Activated T-cell treated with anti-CD3 and anti-CD28 coated beads for 48 hours (primary cell): ENCODE results near the gene PDIA4.
A peak's percentile ranks its signal among the peaks of the same experiment; 100 is the strongest.
"Not testable (repeated sequence)": the region's sequence is repeated elsewhere in the genome, so short reads cannot be mapped to it uniquely, and the experiment has no call there.

Experiments
- DNase-seq: peaks from one replicate; pipeline ENCODE4 v3.0.0-alpha.2; 2020; ENCODE audit warnings: low read depth

PDIA4 gene, protein sequence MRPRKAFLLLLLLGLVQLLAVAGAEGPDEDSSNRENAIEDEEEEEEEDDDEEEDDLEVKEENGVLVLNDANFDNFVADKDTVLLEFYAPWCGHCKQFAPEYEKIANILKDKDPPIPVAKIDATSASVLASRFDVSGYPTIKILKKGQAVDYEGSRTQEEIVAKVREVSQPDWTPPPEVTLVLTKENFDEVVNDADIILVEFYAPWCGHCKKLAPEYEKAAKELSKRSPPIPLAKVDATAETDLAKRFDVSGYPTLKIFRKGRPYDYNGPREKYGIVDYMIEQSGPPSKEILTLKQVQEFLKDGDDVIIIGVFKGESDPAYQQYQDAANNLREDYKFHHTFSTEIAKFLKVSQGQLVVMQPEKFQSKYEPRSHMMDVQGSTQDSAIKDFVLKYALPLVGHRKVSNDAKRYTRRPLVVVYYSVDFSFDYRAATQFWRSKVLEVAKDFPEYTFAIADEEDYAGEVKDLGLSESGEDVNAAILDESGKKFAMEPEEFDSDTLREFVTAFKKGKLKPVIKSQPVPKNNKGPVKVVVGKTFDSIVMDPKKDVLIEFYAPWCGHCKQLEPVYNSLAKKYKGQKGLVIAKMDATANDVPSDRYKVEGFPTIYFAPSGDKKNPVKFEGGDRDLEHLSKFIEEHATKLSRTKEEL

DNA sequence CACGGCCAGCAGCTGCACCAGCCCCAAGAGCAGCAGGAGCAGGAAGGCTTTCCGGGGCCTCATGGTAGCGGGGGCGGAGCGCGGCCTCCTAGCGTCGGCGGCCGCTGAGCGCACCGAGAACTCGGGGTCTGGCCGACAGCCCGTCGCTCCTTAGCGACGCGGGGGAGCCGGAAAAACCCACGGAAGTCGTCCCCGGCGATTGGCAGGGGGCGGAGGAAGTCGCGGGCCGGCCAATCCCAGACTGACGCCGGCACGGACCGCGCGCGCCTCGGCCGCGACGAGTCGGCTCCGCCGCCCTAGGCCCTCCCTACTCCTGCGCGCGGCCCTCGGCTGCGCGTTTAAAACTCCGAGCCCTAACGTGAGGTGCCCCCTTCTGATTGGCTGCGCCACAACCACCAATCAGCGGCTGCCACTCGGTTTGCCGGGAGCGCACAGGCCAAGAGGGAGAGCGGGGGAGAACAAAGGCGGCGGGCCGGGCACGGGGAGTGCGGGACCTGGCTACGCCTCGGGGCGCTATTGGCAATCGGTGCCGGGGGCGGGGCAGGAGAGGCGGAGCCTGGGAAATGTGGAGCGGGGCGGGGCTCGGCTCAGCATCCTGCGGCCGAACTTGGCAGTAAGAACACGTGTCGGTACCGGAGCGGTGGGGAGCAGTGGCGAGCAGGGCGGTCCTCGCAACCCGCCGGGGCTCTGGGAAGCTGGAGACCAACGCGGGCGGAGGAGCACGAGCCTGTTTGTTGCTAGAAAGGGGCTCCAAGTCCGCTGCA lies at the start of gene PDIA4:
PDIA4 (minus strand) TSS at position 160 of the 764 bp plus-strand sequence; CDS start at position 63, 97 bp downstream.
- peak; percentile 100 for DNase-seq

DNA sequence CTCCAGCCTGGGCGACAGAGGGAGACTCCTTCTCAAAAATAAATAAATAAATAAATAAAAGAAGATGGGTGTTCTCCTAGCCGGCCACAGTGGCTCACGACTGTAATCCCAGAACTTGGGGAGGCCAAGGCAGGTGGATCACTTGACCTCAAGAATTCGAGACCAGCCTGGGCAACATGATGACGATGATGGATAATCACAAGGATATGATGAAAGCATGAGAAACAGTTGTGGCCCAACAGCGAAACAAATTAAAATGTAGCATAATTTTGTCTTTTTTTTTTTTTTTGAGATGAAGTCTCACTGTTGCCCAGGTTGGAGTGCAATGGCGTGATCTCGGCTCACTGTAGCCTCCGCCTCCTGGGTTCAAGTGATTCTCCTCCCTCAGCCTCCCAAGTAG lies 49.3 kb upstream of the PDIA4 start:
- no peak for DNase-seq

DNA sequence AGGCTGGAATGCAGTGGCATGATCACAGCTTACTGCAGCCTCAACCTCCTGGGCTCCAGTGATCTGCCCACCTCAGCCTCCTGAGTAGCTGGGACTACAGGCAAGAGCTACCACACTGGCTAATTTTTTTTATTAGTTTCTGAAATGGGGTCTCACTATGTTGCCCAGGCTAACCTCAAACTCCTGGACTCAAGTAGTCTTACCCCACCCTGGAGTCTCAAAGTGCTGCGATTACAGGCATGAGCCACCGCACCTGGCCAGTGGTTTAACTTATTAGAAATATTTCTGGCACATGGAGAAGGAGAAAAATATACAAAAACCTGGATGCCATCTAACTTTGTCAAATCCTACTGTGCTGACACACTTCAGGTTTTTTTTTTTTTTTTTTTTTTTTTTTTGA lies 47.0 kb upstream of the PDIA4 start:
- DNase-seq = no peak

DNA sequence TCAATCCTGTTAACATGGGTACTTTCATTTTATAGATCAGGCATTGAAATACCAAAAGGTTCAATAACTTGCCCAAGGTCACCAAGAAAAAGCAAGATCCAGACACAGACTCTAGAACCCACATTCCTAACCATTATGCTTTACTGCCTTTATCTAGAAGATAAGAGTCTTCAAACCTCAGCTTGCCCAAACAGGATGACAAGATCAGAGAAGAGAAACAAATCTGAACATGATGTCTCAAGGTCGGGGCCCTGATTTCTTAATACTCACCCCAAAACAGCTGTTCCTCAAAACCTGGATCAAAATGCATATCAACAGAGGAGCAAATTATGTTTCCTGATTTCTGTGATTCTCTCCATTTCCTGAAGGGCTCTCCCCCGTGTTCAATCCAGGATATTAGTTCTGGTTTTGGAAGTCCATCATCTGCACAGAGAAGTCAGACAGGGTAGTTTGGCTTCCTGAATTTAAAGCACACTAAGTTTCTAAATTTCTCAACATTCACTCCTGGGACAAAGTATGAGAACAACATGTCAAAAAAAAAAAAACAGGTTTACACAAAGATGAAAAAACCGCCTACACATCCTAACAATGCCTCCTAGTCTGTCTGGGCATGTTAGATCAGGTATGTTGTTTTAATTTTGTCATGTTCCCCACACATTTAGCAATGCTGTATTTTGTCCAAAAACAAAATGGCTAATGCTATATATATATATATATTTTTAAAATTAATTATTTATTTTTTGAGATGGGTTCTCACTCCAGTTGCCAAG lies 46.0 kb upstream of the PDIA4 start:
- no peak for DNase-seq

DNA sequence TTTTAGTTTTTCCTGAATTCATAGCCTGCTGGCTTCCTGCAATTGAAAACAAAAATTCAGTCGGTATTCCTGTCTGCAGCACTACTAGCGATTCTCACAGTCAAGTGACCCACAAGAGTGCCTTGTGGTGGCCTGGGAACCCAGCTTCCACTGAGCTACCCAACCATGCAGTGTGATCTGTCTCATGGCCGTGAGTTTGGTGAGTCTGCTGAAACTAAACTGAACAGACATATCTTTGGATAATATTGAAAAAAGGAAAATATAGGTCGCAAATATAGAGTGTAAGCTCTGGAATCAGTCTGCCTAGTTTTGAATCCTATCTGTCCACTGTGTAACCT lies 44.1 kb upstream of the PDIA4 start:
- no peak for DNase-seq

DNA sequence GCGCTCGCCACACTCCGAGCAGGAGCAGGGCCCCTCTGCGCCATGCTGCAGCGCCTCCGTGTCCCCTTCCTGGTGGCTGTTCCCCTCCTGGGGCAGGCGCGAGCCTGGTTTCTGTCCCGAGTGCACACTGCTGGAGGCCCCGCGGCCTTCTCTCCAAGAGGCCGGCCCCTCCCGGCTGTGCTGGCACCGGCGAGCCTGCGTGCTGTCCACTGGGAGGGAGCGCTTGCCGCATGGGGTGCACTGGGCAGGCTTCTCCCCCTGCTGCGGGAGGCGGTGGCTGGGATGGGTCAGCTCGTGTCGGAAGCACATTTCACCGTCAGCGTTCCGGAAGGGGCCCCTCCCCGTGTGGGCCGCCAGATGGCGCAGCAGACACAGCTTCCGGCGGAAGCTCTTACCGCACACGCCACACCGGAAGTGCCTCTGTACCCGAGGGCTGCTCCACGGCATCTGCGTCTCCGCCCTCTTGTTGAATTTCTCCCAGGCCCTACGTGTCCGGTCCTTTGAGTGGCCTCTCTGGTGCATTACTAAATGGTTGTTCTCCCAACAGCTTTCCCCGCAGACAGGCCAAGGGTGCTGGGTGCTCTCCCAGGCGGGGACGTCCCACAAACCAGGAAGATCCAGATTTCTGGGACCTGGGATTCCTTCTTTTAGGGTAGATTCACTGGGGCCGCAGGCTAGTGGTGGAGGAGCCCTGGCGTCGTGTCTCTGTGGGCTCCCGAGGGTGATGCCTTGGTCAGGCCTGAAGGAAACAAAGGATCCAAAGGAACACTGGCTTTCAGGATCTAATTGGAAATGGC lies 43.5 kb upstream of the PDIA4 start:
- peak; percentile 54 for DNase-seq

DNA sequence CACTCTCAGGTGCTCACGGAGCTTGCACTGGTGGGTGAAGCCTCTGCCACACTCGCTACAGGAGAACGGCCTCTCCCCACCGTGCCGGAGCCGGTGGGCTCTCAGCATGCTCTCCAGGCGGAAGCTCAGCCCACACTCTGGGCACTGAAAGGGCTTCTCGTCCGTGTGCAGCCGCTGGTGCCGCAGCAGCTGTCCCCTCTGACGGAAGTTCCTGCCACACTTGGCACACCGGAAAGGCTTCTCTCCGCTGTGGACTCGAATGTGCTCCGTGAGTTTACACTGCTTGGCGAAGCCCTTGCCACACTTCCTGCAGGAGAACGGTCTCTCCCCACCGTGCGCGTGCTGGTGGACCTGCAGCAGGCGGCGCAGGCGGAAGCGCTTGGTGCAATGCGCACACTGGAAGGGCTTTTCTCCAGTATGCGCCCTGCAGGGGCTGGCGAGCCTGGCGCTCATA lies 42.9 kb upstream of the PDIA4 start:
- no peak for DNase-seq

DNA sequence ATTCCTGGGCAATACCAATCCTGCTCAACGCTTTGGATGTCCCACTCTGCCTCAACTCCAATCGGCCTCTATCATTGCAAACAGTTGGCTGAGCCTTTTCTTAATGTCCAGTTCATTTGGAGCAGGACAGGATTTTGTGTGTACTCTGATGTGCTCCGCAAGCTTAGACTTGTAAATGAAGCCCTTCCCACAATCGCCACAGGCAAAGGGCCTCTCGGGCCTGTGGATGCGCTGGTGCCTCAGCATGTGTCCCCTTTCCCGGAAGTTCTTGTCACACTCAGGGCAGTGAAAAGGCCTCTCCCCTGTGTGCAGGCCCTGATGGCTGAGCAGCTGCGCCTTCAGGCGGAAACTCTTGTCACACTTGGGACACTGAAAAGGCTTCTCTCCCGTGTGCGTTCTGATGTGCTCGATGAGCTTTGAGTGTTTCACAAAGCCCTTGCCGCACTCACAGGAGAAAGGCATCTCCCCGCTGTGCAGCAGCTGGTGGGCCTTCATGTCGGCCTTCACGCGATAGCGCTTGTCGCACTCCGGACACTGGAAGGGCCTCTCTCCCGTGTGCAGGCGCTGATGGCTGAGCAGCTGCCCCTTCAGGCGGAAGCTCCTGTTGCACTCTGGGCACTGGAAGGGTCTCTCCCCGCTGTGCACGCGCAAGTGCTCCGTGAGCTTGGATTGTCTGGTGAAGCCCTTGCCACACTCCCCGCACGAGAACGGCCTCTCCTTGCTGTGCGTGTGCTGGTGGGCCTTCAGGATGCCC lies 42.2 kb upstream of the PDIA4 start:
- DNase-seq = no peak

DNA sequence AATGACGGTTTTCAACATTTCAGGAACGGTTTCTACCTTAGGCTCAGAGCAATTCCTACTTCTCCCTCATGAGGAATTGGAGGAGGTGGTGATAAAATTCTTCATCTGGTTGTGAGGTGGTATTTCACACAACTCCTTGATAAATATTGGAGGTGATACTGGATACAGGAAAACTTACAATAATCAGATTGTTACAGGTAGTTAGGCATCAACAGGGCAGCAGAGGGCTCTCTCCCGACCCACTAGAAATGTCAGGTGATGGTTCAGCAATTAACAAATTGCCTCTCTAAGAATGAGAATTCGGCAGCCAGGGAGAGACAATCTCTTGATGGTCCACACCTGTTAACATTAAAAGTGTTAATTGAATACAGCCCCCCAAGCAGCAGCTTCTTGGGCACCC lies 39.6 kb upstream of the PDIA4 start:
- DNase-seq = no peak

DNA sequence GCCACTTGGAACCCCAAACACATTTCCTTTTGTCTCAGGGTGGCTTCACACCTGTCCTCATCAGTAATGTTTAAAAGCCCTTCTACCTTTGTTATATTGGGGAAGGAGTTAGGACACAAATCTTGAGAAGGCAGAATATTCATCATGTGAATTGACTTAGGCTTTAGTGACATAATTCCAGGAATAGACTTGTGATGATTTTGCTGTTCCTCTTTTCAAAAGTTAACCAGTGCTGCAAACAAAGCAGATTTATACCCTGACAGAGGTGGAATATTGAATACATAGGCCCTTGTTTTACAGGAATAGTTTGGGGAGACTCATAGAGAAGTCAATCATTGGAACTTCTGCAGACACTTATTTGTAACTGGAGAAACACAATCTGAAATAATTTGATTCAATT lies 35.2 kb upstream of the PDIA4 start:
- no peak for DNase-seq

DNA sequence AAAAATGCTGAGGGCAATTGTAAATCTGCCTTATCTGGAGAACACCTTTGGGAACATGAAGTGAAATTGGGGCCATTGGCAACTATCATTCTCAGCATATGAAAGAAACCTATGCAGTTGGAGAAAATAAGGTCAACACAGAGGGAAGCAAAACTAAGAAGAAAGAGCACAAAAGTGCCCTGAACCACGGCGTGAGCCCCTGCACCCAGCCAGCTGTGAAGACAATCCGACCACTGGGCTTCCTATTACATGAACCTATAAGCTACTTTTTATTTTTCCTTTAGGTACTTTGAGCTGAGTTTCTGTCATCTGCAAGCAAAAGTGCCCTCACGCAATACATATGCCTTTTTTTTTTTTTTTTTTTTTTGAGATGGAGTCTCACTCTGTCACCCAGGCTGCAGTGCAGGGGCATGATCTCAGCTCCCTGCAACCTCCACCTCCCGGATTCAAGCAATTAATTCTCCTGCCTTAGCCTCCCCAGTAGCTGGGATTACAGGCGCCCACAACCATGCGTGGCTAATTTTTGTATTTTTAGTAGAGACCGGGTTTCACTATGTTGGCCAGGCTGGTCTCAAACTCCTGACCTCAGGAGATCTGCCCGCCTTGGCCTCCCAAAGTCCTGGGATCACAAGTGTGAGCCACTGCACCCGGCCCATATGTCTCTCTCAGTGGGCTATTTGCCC lies 34.1 kb upstream of the PDIA4 start:
- not testable (repeated sequence) for DNase-seq

DNA sequence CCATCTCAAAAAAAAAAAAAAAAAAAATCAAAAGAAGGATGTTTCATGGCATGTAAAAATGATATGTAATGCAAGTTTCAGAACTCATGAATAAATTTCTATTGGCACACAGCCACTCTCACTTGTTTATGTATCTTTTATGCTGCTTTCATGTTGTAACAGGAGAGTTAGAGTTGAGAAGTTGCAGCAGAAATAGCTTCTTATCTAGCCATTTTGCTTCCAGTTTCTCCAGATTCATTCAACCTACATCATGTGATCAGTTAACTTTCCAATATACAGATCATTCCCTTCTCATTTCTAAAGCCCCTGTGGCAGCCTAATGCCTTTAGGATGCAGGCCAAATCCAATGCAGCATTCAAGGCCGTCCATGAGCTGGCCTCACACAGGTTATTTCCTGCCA lies 31.9 kb upstream of the PDIA4 start:
- DNase-seq = no peak

DNA sequence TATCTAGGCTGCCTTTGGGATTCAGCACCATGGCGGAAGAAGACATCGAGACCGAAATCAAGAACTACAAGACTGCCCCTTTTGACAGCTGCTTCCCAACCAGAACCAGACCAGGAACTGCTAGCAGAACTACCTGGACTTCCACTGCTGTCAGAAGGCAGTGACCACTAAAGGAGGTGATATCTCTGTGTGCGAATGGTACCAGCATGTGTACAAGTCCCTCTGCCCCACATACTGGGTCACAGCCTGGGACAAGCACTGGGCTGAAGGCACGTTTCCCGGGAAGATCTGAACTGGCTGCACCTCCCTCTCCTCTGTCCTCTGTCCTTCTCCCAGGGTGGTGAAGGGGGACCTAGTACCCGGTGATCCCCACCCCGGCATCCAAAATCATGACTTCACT lies 25.6 kb upstream of the PDIA4 start:
- no peak for DNase-seq

DNA sequence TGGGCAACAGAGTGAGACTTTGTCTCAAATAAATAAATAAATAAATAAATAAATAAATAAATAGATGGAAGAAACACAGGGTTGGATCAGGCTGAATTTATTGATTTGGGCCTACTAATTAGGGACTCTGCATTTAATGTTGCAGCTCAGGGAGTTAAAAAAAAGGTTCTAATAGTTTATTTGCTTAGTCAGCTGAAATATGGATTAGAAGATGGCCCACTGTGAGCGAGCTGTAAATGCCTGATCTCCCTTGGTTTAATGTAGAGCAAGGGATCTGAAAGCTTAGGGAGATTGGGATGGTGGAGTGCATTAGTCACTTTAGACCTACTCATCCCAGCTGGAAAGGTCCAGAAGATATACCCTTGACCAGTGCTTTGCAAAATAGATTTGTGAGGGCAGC lies 25.1 kb upstream of the PDIA4 start:
- DNase-seq = no peak

DNA sequence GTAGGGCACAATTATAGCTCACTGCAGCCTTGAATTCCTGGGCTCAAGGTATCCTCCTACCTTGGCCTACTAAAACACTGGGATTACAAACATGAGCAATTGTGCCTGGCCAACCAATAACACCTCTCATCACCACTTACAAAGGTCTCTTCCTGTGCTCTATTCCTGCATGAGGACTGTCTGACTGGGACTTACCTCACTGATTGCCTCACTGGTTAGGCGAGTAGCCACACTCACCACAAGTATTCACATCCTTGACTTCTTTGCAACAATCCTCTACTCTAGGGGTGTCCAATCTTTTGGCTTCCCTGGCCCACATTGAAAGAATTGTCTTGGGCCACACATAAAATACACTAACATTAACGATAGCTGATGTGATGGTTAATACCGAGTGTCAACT lies 22.6 kb upstream of the PDIA4 start:
- no peak for DNase-seq

DNA sequence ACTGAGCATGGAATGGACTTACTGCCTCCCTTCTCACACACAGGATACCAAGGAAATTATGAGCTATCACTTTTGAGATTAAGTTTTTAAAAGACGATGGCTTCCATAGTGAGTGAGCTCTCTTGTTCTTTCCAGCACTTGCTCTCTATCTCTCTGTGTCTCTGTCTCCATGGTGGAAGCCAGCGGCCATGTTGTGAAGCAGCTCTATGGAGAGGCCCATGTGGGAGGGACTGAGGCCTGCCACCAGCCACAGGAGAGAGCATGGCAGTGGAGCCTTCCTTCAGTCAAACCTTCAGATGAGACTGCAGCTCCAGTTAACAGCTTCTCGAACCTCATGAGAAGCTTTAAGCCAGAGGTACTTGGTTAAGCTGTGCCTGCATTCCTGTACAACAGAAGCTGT lies 20.5 kb upstream of the PDIA4 start:
- no peak for DNase-seq

DNA sequence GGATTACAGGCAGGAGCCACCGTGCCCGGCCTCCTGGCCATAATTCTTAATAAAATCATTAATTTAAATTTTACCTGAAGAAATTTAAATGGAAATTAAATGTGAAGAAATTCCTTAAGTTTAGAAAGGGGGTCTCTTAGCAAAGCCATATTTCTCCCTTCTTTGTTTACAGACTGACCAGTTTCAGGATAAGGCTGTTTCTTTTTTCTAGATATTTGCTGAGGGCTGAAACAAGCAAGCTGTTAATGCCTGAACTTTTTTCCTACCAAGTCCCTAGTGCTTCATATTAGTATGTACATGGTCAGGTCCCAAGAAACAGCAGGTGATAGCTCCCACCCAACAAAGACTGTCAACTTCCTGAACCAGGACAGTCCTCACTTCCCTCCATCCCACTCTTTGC lies 18.1 kb upstream of the PDIA4 start:
- no peak for DNase-seq

DNA sequence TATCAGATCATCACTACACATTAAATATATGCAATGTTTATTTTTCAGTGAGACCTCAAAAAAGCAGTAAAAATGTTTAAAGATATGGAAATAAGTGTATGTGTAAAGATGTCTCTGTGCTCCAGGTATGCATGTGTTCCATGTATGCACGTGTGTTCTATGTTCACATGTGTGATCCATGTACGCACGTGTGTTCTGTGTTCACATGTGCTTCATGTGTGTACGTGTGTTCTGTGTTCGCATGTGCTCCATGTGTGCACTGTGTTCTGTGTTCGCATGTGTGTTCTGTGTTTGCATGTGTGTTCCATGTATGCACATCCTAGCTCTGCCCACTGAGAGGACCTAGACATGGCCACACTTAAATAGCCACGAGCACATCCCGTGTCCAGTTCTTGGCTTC lies 15.6 kb upstream of the PDIA4 start:
- DNase-seq = no peak

DNA sequence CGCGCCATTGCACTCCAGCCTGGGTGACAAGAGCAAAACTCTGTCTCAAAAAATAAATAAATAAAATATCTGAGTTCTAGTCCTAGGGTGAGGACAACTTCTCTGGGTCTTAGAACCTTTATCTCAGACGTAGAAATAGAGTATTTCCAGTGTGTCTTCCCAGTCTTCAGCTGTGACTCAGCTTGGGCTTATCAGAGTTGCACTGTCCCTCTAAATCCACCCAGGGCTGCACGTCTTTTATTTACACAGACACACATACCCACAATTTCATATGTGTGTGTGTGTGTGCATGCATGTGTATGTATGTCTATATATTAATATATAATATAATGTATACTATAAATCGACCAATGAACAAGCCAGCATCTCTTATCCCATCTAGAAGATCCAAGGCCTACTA lies 13.0 kb upstream of the PDIA4 start:
- DNase-seq = no peak

DNA sequence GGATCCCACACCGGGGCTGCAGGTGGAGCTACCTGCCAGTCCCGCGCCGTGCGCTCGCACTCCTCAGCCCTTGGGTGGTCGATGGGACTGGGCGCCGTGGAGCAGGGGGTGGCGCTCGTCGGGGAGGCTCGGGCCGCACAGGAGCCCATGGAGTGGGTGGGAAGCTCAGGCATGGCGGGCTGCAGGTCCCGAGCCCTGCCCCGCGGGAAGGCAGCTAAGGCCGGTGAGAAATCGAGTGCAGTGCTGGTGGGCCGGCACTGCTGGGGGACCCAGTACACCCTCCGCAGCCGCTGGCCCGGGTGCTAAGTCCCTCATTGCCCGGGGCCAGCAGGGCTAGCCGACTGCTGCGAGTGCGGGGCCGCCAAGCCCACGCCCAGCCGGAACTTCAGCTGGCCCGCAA lies 10.3 kb upstream of the PDIA4 start:
- not testable (repeated sequence) for DNase-seq
